ENCODE data around the gene SRRM3.
"Not testable (repeated sequence)": the region's sequence is repeated elsewhere in the genome, so short reads cannot be mapped to it uniquely, and the experiment has no call there.

SRRM3 gene

DNA sequence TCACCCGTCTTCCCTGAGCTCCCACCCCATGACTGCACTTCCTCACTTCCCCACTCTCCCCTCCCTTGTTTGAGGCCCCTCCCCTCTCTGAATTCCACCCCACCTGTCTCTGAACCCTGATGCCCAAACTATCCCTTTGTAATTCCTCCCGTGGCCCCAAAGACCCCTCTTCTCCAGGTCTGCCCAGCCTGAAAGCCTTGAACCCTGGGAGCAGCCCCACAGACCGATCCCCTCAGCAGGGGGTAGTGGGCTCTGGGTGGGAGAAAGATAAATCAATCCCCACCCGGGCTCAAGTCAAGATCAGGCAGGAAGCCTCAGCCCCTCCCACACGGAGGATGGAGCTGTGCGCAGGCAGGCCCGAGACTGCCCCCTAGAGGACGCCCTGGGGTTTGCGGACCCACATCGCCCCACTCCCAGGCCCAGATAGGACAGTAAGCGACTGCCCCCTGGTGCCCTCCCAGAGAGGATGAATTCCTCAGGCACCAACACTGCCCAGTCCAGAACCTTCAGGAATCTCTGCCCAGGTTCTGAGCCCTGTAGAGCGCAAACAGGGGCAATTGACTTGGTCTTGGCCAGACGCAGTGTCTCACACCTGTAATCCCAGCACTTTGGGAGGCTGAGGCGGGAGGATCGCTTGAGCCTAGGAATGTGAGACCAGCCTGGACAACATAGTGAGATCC, 112.5 kb downstream of the SRRM3 start:
- Histone ChIP-seq H3K27me3 (ENCODE audit: insufficient read depth, poor library complexity, severe bottlenecking) (no peaks in the 10 kb centered on the region), H3K9me3 (ENCODE audit: severe bottlenecking) (no peaks in the 10 kb centered on the region), H3K4me1 (ENCODE audit: insufficient read depth, poor library complexity, severe bottlenecking) (peaks cover 3% of the 10 kb centered on the region), H3K27ac (ENCODE audit: poor library complexity, severe bottlenecking) (no peak overlapping the region), H3K4me3 (ENCODE audit: severe bottlenecking) (no peak overlapping the region), H3K36me3 (ENCODE audit: low read depth) (no peaks in the 10 kb centered on the region)
- TF ChIP-seq, protein P1, sequence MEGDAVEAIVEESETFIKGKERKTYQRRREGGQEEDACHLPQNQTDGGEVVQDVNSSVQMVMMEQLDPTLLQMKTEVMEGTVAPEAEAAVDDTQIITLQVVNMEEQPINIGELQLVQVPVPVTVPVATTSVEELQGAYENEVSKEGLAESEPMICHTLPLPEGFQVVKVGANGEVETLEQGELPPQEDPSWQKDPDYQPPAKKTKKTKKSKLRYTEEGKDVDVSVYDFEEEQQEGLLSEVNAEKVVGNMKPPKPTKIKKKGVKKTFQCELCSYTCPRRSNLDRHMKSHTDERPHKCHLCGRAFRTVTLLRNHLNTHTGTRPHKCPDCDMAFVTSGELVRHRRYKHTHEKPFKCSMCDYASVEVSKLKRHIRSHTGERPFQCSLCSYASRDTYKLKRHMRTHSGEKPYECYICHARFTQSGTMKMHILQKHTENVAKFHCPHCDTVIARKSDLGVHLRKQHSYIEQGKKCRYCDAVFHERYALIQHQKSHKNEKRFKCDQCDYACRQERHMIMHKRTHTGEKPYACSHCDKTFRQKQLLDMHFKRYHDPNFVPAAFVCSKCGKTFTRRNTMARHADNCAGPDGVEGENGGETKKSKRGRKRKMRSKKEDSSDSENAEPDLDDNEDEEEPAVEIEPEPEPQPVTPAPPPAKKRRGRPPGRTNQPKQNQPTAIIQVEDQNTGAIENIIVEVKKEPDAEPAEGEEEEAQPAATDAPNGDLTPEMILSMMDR (IDR thresholded peaks at IDR 0.05; ENCODE audit: poor library complexity, severe bottlenecking) = peak; percentile 99
- DNase-seq (ENCODE audit: low spot score) (peak; percentile 88), ATAC-seq (ENCODE audit: low read depth) (peak; percentile 60)

DNA sequence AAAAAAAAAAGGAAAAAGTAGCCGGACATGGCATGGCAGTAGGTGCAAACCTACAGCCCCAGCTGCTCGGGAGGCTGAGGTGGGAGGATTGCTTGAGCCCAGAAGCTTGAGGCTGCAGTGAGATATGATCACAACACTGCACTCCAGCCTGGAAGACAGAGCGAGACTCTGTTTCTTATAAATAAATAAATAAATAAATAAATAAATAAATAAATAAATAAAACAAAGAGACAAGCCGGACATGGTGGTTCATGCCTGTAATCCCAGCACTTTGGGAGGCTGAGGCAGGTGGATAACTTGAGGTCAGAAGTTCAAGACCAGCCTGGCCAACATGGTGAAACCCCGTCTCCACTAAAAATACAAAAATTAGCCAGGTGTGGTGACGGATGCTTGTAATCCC, 113.0 kb downstream of the SRRM3 start:
- H3K27ac ChIP-seq (ENCODE audit: poor library complexity, severe bottlenecking); ATAC-seq (ENCODE audit: low read depth); H3K9me3 ChIP-seq (ENCODE audit: severe bottlenecking); H3K36me3 ChIP-seq (ENCODE audit: low read depth); DNase-seq (ENCODE audit: low spot score); H3K27me3 ChIP-seq (ENCODE audit: insufficient read depth, poor library complexity, severe bottlenecking); H3K4me1 ChIP-seq (ENCODE audit: insufficient read depth, poor library complexity, severe bottlenecking); H3K4me3 ChIP-seq (ENCODE audit: severe bottlenecking): not testable (repeated sequence)

DNA sequence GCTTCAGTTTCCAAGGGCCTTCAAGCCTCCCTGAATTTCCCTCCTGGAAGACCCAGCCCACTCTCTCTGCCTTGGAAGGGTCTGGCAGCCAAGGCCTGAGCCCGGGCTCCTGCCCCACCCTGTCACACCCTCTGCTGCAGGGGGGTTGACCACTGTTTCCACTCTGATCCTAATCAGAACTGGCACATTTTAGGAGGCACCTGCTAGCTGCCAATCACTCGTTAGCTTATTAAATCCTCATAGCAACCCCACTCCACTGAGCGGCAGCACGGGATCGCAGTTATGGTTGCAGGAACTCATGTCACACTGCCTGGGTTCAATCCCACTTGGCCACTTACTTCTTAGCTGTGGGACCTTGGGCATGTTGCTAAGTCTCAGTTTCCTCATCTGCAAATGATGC, 113.7 kb downstream of the SRRM3 start:
- TF ChIP-seq, protein P1 (IDR thresholded peaks at IDR 0.05; ENCODE audit: poor library complexity, severe bottlenecking) = no peak
- Histone ChIP-seq H3K4me3 (ENCODE audit: severe bottlenecking) (no peak overlapping the region), H3K36me3 (ENCODE audit: low read depth) (no peaks in the 10 kb centered on the region), H3K27ac (ENCODE audit: poor library complexity, severe bottlenecking) (no peak overlapping the region), H3K9me3 (ENCODE audit: severe bottlenecking) (no peaks in the 10 kb centered on the region), H3K4me1 (ENCODE audit: insufficient read depth, poor library complexity, severe bottlenecking) (peaks cover 6% of the 10 kb centered on the region), H3K27me3 (ENCODE audit: insufficient read depth, poor library complexity, severe bottlenecking) (no peaks in the 10 kb centered on the region)
- DNase-seq (ENCODE audit: low spot score) (no peak), ATAC-seq (ENCODE audit: low read depth) (no peak)

DNA sequence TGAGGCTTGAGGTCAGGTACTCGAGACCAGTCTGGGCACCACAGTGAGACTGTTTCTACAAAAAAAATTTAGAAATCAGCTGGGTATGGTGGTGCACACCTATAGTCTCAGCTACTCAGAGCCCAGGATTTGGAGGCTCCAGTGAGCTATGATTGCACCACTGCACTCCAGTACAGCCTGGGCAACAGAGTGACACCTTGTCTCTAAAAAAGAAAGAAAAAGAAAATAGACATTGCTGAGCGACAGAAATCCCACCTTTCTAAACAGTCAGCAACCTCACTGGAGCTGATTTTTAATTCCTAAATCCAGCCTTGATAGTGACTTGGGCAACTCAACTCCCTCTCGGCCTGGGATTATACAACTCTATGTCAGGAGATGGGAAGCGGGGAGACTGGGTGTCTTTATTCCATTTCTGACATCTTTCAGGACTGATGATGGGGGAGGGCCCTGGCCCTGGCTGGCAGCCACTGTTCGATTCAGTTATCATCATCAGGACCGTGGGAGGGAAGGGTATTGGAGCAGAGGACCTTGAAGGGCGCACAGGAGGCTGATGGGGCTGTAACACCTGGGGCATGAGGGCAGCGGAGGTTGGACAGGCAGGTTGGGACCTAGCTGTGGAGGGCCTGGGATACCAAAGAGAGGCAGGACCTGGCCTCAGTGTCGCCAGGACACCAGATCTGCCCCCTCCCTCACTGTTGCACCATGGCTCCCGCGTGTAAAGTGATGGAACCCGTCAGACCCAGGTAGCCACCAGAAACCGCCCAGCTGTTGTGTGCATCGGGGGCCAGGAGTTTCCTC, 115.5 kb downstream of the SRRM3 start:
- Histone ChIP-seq H3K27ac (ENCODE audit: poor library complexity, severe bottlenecking) (peak overlapping the region; percentile 90), H3K9me3 (ENCODE audit: severe bottlenecking) (no peaks in the 10 kb centered on the region), H3K27me3 (ENCODE audit: insufficient read depth, poor library complexity, severe bottlenecking) (no peaks in the 10 kb centered on the region), H3K4me3 (ENCODE audit: severe bottlenecking) (peak overlapping the region; percentile 57), H3K4me1 (ENCODE audit: insufficient read depth, poor library complexity, severe bottlenecking) (peaks cover 6% of the 10 kb centered on the region), H3K36me3 (ENCODE audit: low read depth) (no peaks in the 10 kb centered on the region)
- TF ChIP-seq, protein P1 (IDR thresholded peaks at IDR 0.05; ENCODE audit: poor library complexity, severe bottlenecking) = no peak
- DNase-seq (ENCODE audit: low spot score) (no peak), ATAC-seq (ENCODE audit: low read depth) (no peak)

DNA sequence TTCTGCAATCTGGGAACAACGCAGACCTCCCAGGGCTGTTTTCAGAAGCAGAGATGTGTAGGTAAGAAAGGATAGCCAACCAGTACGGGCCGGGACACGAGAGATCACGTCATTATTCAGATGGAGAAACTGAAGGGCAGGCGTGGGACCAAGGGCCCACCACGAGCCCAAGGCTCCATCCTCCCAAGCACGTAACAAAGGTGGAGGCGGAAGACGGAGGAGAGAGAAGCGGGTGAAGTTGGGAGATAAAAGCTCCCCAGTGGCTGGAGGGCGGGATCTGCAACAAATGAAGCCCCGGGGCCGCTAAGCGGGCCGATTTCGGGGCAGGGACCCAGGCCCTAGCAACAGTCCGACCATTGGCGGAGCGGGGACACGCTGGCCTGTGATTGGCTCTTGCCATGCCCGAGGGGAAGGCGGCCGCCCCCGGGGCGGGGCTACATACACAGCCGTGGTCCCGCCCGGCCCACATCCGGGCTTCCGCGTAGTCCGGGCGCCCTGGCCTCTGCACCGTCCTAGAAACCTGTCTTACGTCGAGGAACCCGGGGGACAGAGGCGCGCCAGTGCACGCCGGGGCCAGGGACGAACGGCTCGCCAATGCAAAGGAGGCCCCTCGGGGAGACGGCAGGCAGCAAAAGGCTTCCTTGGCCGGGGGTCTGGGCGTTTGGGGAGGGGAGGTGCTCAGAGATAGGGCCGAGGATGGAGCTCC, 116.2 kb downstream of the SRRM3 start:
- DNase-seq (ENCODE audit: low spot score) (peak; percentile 97), ATAC-seq (ENCODE audit: low read depth) (peak; percentile 89)
- Histone ChIP-seq H3K27me3 (ENCODE audit: insufficient read depth, poor library complexity, severe bottlenecking) (no peaks in the 10 kb centered on the region), H3K27ac (ENCODE audit: poor library complexity, severe bottlenecking) (peak overlapping the region; percentile 90), H3K4me1 (ENCODE audit: insufficient read depth, poor library complexity, severe bottlenecking) (peaks cover 6% of the 10 kb centered on the region), H3K36me3 (ENCODE audit: low read depth) (no peaks in the 10 kb centered on the region; the same call in 1 of the 2 replicates), H3K4me3 (ENCODE audit: severe bottlenecking) (peak overlapping the region; percentile 57), H3K9me3 (ENCODE audit: severe bottlenecking) (no peaks in the 10 kb centered on the region)
- TF ChIP-seq, protein P1 (IDR thresholded peaks at IDR 0.05; ENCODE audit: poor library complexity, severe bottlenecking) = no peak

Measured in RWPE2 (cell line).